NT2/D1 (cell line): ENCODE results near the gene MINK1.

Source experiments
- SUZ12 ChIP-seq: IDR thresholded peaks from 2 replicates; pipeline ENCODE4 v1.6.1; 2011; ENCODE audit not compliant: insufficient read length, insufficient read depth; ENCODE audit errors: extremely low read depth
- YY1 ChIP-seq: IDR thresholded peaks from 2 replicates; pipeline ENCODE4 v1.6.1; 2011; ENCODE audit not compliant: insufficient read length, insufficient read depth

GRCh38 chr17:4840893-4841242, 7.7 kb downstream of the MINK1 start:
- TF ChIP-seq SUZ12: no peak
- no peak for TF ChIP-seq YY1
